ENCODE results near the gene DNAH17. TPM values are rescaled to one million over a fixed set of nuclear protein-coding genes. Genes with fewer than 3 reads are reported as not detected.

The DNAH17 gene
- total RNA-seq, 1 experiment from 2014 or later: 0.76 TPM

GRCh38 chr17:78534492-78535272 lies 42.5 kb downstream of the DNAH17 start:
- no peaks in the 10 kb centered on the region for H3K79me2 ChIP-seq (ENCODE audit: low read depth)
- H3K4me3 ChIP-seq: no peak overlapping the region
- no peaks in the 10 kb centered on the region for H3K9me2 ChIP-seq (ENCODE audit: insufficient read depth)
- ChIA-PET CTCF (no interaction called here), POLR2A (ENCODE audit: unreplicated experiment) (no interaction called here)
- intact Hi-C loops (cut with micrococcal nuclease; ENCODE audit: unreplicated experiment): loop anchor here (2.0 to 10.0 kb wide), 2 partner anchors 58 to 130 kb away; no protein-coding TSS in a partner anchor
- no peak overlapping the region for H2AFZ ChIP-seq
- no peaks in the 10 kb centered on the region for H3K27me3 ChIP-seq (ENCODE audit: insufficient read depth, low read depth)
- peaks cover 23% of the 10 kb centered on the region; the same call in 1 of the 2 replicates for H3F3A ChIP-seq (ENCODE audit: insufficient read depth, low read depth)
- TF ChIP-seq CTCF (conservative IDR thresholded peaks at IDR 0.05) (no peak), EZH2 (IDR thresholded peaks at IDR 0.05; ENCODE audit: low read depth) (no peak)
- peaks cover 47% of the 10 kb centered on the region for H3K4me1 ChIP-seq (replicated peaks; ENCODE audit: insufficient read depth)
- no peaks in the 10 kb centered on the region for H3K9me3 ChIP-seq (ENCODE audit: insufficient read depth, low read depth)
- no peak for DNase-seq
- H3K36me3 ChIP-seq (ENCODE audit: low read depth): no peaks in the 10 kb centered on the region
- H3K27ac ChIP-seq: peak overlapping the region; percentile 68; the same call in 1 of the 2 replicates
- peak overlapping the region; percentile 40 for H3K4me2 ChIP-seq
- no TSS peak for BruUV-seq (replicated peaks)
- no peaks in the 10 kb centered on the region for H4K20me1 ChIP-seq (ENCODE audit: insufficient read depth)

GRCh38 chr17:78532922-78533640 lies 44.1 kb downstream of the DNAH17 start:
- ChIA-PET CTCF (interaction anchor here (0.5 kb wide), 1 partner anchor 15 kb away, joined by 3 read pairs; no protein-coding TSS in a partner anchor), POLR2A (ENCODE audit: unreplicated experiment) (no interaction called here)
- DNase-seq: peak; percentile 40 to 80

More at GRCh38 chr17:78532922-78533640, 44.1 kb downstream of the DNAH17 start:
- TSS peak; percentile 34 for BruUV-seq (replicated peaks)
- Histone ChIP-seq H4K20me1 (ENCODE audit: insufficient read depth) (no peaks in the 10 kb centered on the region), H3K4me3 (no peak overlapping the region), H3K4me1 (replicated peaks; ENCODE audit: insufficient read depth) (peaks cover 43% of the 10 kb centered on the region), H3K27ac (peak overlapping the region; percentile 27; the same call in 1 of the 2 replicates), H3K9me2 (ENCODE audit: insufficient read depth) (no peaks in the 10 kb centered on the region), H3F3A (ENCODE audit: insufficient read depth, low read depth) (peaks cover 23% of the 10 kb centered on the region; the same call in 1 of the 2 replicates), H3K27me3 (ENCODE audit: insufficient read depth, low read depth) (no peaks in the 10 kb centered on the region), H3K4me2 (0 out of 2 replicates have a peak overlapping the region, but pooled peaks have one; percentile 19), H3K9me3 (ENCODE audit: insufficient read depth, low read depth) (no peaks in the 10 kb centered on the region), H2AFZ (no peak overlapping the region), H3K79me2 (ENCODE audit: low read depth) (no peaks in the 10 kb centered on the region), H3K36me3 (ENCODE audit: low read depth) (no peaks in the 10 kb centered on the region)
- intact Hi-C loops (cut with micrococcal nuclease; ENCODE audit: unreplicated experiment): loop anchor here (10.0 kb wide), 1 partner anchor 132 kb away; no protein-coding TSS in a partner anchor
- no peak for TF ChIP-seq EZH2 (IDR thresholded peaks at IDR 0.05; ENCODE audit: low read depth)
- no peak for TF ChIP-seq CTCF (conservative IDR thresholded peaks at IDR 0.05)
